GM20000 (cell line): ENCODE results near the gene PRSS8.

ENCODE experiments used
- DNase-seq: peaks from one replicate; pipeline ENCODE4 v3.0.0; 2012; ENCODE audit warnings: low spot score
- TF ChIP-seq, protein P1 (sequence below): IDR thresholded peaks from 2 replicates; pipeline ENCODE4 v1.5.1; 2012; ENCODE audit warnings: mild to moderate bottlenecking, control low read depth; ENCODE audit errors: extremely low read depth, missing control alignments

The PRSS8 gene

GRCh38 chr16:31085411-31085810 lies 50.1 kb downstream of the PRSS8 start:
- TF ChIP-seq, protein P1, sequence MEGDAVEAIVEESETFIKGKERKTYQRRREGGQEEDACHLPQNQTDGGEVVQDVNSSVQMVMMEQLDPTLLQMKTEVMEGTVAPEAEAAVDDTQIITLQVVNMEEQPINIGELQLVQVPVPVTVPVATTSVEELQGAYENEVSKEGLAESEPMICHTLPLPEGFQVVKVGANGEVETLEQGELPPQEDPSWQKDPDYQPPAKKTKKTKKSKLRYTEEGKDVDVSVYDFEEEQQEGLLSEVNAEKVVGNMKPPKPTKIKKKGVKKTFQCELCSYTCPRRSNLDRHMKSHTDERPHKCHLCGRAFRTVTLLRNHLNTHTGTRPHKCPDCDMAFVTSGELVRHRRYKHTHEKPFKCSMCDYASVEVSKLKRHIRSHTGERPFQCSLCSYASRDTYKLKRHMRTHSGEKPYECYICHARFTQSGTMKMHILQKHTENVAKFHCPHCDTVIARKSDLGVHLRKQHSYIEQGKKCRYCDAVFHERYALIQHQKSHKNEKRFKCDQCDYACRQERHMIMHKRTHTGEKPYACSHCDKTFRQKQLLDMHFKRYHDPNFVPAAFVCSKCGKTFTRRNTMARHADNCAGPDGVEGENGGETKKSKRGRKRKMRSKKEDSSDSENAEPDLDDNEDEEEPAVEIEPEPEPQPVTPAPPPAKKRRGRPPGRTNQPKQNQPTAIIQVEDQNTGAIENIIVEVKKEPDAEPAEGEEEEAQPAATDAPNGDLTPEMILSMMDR = no peak
- DNase-seq = no peak

GRCh38 chr16:31084584-31085302 lies 50.8 kb downstream of the PRSS8 start:
- TF ChIP-seq, protein P1 = no peak
- no peak for DNase-seq

- no peak for DNase-seq
- TF ChIP-seq, protein P1 = no peak
Measured at GRCh38 chr16:31083981-31084380, 51.5 kb downstream of the PRSS8 start.

- TF ChIP-seq, protein P1 = no peak
- DNase-seq = no peak
Measured at GRCh38 chr16:31083556-31083955, 52.0 kb downstream of the PRSS8 start.

GRCh38 chr16:31083081-31083480 lies 52.4 kb downstream of the PRSS8 start:
- TF ChIP-seq, protein P1 = no peak
- no peak for DNase-seq

DNA sequence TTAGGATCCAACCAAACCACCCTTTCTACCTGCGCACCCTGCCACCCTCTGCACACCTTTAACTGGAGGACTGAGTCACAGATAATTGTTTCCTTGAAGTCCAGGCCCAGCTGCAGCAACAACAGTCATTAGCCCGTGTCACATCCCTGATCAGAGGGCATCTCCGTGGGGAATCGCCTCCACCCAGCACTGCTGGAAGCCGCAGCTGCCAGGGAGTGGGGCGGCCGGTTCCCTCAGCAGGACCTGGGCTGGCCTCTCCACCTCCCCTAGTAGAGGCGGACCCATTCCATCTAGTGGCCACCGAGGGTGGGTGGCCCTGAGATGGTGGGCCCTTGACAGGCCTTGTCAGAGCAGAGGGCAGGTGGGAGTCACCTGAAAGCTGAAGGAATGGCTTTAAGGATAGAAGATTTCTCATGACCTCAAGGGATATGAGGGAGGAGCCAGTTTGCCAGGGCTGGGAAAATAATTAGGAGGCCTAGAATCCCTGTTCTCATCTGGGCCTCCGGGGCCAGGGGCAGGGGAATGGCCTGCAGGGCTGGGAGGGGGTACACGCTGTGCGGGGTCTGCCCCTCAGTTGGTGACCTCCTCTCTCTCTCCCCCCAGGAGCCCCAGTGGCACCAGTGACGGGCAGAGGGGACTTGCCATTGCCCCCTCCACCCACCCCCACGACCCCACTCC lies 53.0 kb downstream of the PRSS8 start:
- DNase-seq = no peak
- TF ChIP-seq, protein P1 = no peak
